HG03196 (cell line): ENCODE data around the gene COX7C.

Source experiments
- ATAC-seq: cut with Tn5 transposase; IDR thresholded peaks from one replicate; pipeline ENCODE4 v1.9.1; 2021; ENCODE audit not compliant: unreplicated experiment

The COX7C gene

GRCh38 chr5:86664173-86664572 lies 46.4 kb downstream of the COX7C start:
- ATAC-seq: no peak

GRCh38 chr5:86665984-86666760 lies 48.4 kb downstream of the COX7C start:
- ATAC-seq: no peak

- no peak for ATAC-seq
Measured at GRCh38 chr5:86666981-86667380, 49.2 kb downstream of the COX7C start.
